EL (cell line): ENCODE results near the gene PALMD.

Experiments
- DNase-seq: peaks from one replicate; pipeline ENCODE4 v3.0.0-alpha.2; 2016

The PALMD gene

GRCh38 chr1:99645699-99646531 is at the start of gene PALMD:
TSS of gene PALMD (plus strand) at chr1:99646113. CDS start at chr1:99646318, 205 bp downstream.
- DNase-seq, result peak; percentile 28

GRCh38 chr1:99598738-99599411 is 47.0 kb upstream of the PALMD start:
- DNase-seq, result peak; percentile 17

GRCh38 chr1:99599678-99600175 is 46.2 kb upstream of the PALMD start:
- DNase-seq, result peak; percentile 95

- DNase-seq, result no peak
Measured at GRCh38 chr1:99600782-99601181, 45.1 kb upstream of the PALMD start.

- DNase-seq, result no peak
Measured at GRCh38 chr1:99601208-99601607, 44.7 kb upstream of the PALMD start.

GRCh38 chr1:99601709-99602403 is 44.1 kb upstream of the PALMD start:
- DNase-seq, result no peak

- DNase-seq, result no peak
Measured at GRCh38 chr1:99602404-99602969, 43.4 kb upstream of the PALMD start.

GRCh38 chr1:99603699-99604560 is 42.0 kb upstream of the PALMD start:
- DNase-seq, result peak; percentile 13

GRCh38 chr1:99606306-99606705 is 39.6 kb upstream of the PALMD start:
- peak; percentile 8 for DNase-seq

- no peak for DNase-seq
Measured at GRCh38 chr1:99607590-99607989, 38.3 kb upstream of the PALMD start.

GRCh38 chr1:99608058-99608457 is 37.9 kb upstream of the PALMD start:
- DNase-seq, result no peak

GRCh38 chr1:99613716-99614115 is 32.2 kb upstream of the PALMD start:
- DNase-seq, result peak; percentile 59

GRCh38 chr1:99614728-99615127 is 31.2 kb upstream of the PALMD start:
- no peak for DNase-seq

GRCh38 chr1:99619583-99619982 is 26.3 kb upstream of the PALMD start:
- DNase-seq, result no peak

GRCh38 chr1:99621340-99621901 is 24.5 kb upstream of the PALMD start:
- no peak for DNase-seq

GRCh38 chr1:99622702-99623347 is 23.1 kb upstream of the PALMD start:
- DNase-seq, result no peak

- no peak for DNase-seq
Measured at GRCh38 chr1:99623554-99623953, 22.4 kb upstream of the PALMD start.

GRCh38 chr1:99627615-99628014 is 18.3 kb upstream of the PALMD start:
- no peak for DNase-seq

GRCh38 chr1:99629164-99629563 is 16.7 kb upstream of the PALMD start:
- DNase-seq, result no peak

GRCh38 chr1:99634971-99635624 is 10.8 kb upstream of the PALMD start:
- DNase-seq, result no peak

- no peak for DNase-seq
Measured at GRCh38 chr1:99635664-99636063, 10.2 kb upstream of the PALMD start.
